SU-DHL-6 (cell line): ENCODE measurements around the gene MBNL1.

ENCODE experiments used
- CTCF ChIP-seq: fragments of 200-600 bp; sonication (generic); IDR thresholded peaks from one replicate; pipeline ENCODE4 v1.5.1; 2017; ENCODE audit warnings: antibody characterized with exemption, mild to moderate bottlenecking, low read length, moderate library complexity; ENCODE audit not compliant: insufficient read depth, poor library complexity, severe bottlenecking
- EZH2phosphoT487 ChIP-seq: fragments of 200-600 bp; sonication (generic), shearing (Covaris generic); conservative IDR thresholded peaks from 2 replicates; pipeline ENCODE4 v1.6.1; 2018; ENCODE audit warnings: mild to moderate bottlenecking, antibody characterized with exemption, low read length, moderate library complexity, mixed read lengths

GRCh38 chr3:152379415-152380042 lies 110.8 kb downstream of the MBNL1 start:
- TF ChIP-seq EZH2phosphoT487 (no peak), CTCF (no peak)
